Neutrophil (primary cell): Measurements from ENCODE around the gene CEL.

Experiments used
- H3K27ac ChIP-seq: fragments of 200-600 bp; sonication (generic); 2 replicates; pipeline ENCODE4 v1.5.1; 2016; ENCODE audit warnings: mild to moderate bottlenecking, moderate library complexity
- H3K27me3 ChIP-seq: fragments of 200-600 bp; sonication (generic); 2 replicates; pipeline ENCODE4 v1.6.0; 2016; ENCODE audit warnings: mild to moderate bottlenecking
- H3K36me3 ChIP-seq: fragments of 200-600 bp; sonication (generic); 2 replicates; pipeline ENCODE4 v1.5.1; 2017
- H3K4me1 ChIP-seq, 2 experiments: fragments of 200-600 bp in 1 of 2; sonication (generic) in 1 of 2; 1 replicate in 1 of 2; 2 replicates in 1 of 2; pipeline versions ENCODE4 v1.5.1 to v1.6.1; 2013 to 2016; ENCODE audit warnings: low read depth in 1 of 2, low read length in 1 of 2, mild to moderate bottlenecking in 1 of 2, moderate library complexity in 1 of 2; ENCODE audit not compliant: control insufficient read depth in 1 of 2, insufficient read depth in 1 of 2
- H3K4me3 ChIP-seq, 2 experiments: fragments of 200-600 bp in 1 of 2; sonication (generic) in 1 of 2; 1 replicate in 1 of 2; 2 replicates in 1 of 2; pipeline ENCODE4 v1.5.1; 2013 to 2016; ENCODE audit warnings: low read depth in 1 of 2, low read length in 1 of 2, mild to moderate bottlenecking in 1 of 2, moderate library complexity in 1 of 2
- H3K9me3 ChIP-seq: fragments of 200-600 bp; sonication (generic); 2 replicates; pipeline ENCODE4 v1.5.1; 2016
- CTCF ChIP-seq: fragments of 200-600 bp; sonication (generic); IDR thresholded peaks from 2 replicates; pipeline ENCODE4 v1.5.1; 2016; ENCODE audit warnings: antibody characterized with exemption

The CEL gene

DNA sequence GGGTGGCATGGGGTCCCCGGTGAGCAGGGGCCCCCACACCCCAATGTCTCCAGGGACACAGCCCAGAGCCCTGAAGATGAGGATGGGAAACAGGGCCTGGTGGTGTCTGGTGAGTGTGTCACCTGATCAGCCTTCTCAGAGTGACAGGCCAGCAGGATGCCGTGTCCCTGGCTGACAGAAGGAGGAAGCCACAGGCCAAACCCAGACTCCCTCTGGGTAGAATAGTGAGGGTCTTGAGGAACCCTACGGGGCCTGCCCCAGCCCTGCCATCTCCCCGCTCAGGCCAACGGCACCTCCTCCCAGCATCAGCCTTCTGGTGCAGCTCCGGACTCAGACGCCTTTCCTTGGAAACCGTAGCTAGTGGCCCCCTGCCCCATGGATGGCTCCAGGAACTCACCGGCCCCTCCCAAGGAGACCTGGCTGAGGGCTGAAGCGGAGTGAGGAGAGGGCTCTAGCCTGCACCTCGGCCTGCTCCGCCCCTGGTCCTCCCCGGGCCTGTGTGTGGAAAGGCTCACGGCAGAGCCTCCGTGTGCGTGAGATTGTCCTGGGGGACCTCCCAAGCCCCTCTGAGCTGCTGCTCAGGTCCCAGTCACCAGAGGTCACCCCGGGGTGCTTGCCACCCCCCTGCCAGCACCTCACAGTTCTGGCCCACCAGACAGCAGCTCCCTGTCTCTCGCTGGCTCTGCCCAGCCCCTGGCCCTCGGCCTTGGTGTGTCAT is 53.3 kb downstream of the CEL start:
- H3K4me1 ChIP-seq = peaks cover 35 to 38% of the 10 kb centered on the region in 2 experiments
- no peaks in the 10 kb centered on the region for H3K9me3 ChIP-seq
- no peaks in the 10 kb centered on the region for H3K36me3 ChIP-seq
- H3K27ac ChIP-seq = no peak overlapping the region
- H3K27me3 ChIP-seq = peaks cover 88% of the 10 kb centered on the region
- no peak for TF ChIP-seq CTCF
- no peak overlapping the region for H3K4me3 ChIP-seq

- peaks cover 40 to 46% of the 10 kb centered on the region in 2 experiments for H3K4me1 ChIP-seq
Observed at GRCh38 chr9:133115604-133116345, 54.0 kb downstream of the CEL start.

DNA sequence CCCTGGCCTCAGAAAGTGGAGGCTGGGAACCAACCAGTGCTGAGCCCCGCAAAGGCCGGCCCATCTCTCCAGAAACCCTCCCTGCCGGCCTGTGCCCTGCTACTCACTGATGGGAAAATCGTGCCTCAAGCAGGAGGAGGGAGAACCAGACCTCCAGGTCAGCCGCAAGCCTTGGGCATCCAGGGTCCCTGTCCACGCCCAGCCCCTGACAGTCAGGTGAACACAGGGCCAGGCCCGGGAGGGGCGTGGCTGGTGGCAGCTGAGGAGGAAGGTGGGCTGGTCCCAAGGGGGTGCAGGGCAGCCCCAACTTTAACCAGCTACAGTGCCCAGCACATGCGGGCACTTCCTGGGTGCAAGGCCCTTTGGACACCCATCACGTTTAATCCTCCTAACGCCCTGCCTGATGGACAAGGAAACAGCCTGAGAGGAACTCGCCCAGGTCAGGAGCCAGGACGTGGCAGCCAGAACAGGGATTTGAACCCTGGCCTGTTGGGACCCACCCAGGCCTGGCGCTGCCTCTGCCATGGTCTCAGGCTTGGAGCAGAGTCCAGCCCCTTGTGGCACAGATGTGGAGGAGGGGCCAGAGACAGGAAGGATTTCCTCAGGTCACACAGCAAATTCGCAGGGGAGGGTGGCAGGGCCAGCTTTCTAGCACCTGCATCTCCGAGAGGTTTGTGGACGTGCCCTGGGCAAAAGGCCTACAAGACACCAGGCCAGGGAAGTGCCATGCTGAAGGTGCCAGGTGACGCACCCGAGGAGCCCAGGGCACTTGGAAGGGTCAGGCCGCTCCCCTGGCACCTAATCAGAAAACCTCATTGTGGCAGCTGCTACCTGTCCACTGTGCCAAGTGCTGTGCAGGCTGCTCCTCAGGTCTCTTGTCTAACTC is 54.8 kb downstream of the CEL start:
- no peak for TF ChIP-seq CTCF
- Histone ChIP-seq H3K27ac (no peak overlapping the region), H3K27me3 (peaks cover 78% of the 10 kb centered on the region), H3K36me3 (no peaks in the 10 kb centered on the region), H3K4me3 (no peak overlapping the region), H3K9me3 (no peaks in the 10 kb centered on the region), H3K4me1 (peaks cover 42 to 48% of the 10 kb centered on the region in 2 experiments)

More at GRCh38 chr9:133115604-133116345, 54.0 kb downstream of the CEL start:
- no peak overlapping the region for H3K4me3 ChIP-seq
- no peaks in the 10 kb centered on the region for H3K36me3 ChIP-seq
- H3K27ac ChIP-seq = no peak overlapping the region
- H3K27me3 ChIP-seq = peaks cover 86% of the 10 kb centered on the region
- no peak for TF ChIP-seq CTCF
- H3K9me3 ChIP-seq = no peaks in the 10 kb centered on the region

GRCh38 chr9:133117271-133118178 is 55.7 kb downstream of the CEL start:
- peaks cover 73% of the 10 kb centered on the region for H3K27me3 ChIP-seq
- peaks cover 42 to 48% of the 10 kb centered on the region in 2 experiments for H3K4me1 ChIP-seq
- no peak overlapping the region for H3K27ac ChIP-seq
- no peaks in the 10 kb centered on the region for H3K36me3 ChIP-seq
- H3K4me3 ChIP-seq = no peak overlapping the region
- no peak for TF ChIP-seq CTCF
- H3K9me3 ChIP-seq = no peaks in the 10 kb centered on the region

DNA sequence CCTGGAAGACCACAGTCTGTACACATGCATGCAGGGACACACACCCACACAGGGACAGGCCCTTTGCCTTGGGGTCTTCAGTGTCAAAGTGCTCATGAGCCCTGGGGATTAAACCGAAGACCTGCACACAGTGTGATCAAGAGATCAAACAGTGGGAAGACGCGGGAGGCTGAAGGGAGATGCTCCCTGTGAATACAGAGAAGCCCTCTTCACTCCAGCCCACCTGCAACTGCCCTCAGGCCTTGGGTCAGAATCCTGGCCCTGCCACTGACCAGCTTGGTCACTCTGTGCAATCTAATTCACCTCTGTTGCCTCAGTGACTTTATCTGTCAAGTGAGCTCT is 56.4 kb downstream of the CEL start:
- H3K36me3 ChIP-seq = no peaks in the 10 kb centered on the region
- H3K27ac ChIP-seq = no peak overlapping the region
- peaks cover 42 to 48% of the 10 kb centered on the region in 2 experiments for H3K4me1 ChIP-seq
- H3K4me3 ChIP-seq = no peak overlapping the region
- peaks cover 76% of the 10 kb centered on the region for H3K27me3 ChIP-seq
- TF ChIP-seq CTCF = no peak
- H3K9me3 ChIP-seq = no peaks in the 10 kb centered on the region
